GM18870 (cell line): Measurements from ENCODE around the gene TEX26.

Experiments
- ATAC-seq: cut with Tn5 transposase; IDR thresholded peaks from one replicate; pipeline ENCODE4 v1.9.1; 2021; ENCODE audit warnings: moderate library complexity; ENCODE audit not compliant: unreplicated experiment

Gene TEX26

GRCh38 chr13:31011193-31011860, 78.9 kb downstream of the TEX26 start:
- no peak for ATAC-seq

DNA sequence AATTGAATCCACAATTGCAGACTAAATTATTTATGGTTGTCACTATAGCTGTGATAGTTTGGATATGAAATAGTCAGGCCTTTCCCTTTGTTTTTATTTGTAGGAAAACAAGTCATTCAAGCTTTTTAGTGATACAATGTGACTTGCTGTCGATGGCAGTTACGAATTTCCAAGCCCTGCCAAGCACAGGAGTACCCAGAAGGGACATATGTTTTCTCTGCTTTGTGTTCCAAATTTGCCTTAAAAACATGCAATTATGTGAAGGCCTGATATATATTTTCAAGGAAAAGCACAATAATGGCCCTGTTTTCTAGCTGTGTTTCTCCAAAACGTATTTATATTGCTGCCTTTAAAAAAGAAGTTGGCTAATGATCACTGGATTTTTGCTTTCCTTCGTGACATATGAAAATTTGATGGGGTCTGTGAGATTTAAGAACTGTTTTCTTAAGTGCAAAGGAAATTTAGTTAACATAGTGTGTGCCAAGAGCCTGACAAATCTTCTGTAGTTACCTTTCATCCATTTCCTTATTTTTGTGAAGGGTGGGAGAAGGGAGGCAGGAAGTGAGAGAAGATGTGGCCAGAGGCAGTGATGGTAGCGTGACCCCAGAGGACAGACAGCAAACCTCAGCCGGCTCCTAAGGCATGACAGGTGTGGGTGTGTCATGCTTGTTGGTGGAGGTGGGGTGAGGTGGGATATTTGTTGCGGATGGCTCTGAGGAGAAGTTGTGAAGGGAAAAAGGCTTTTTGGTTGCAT, 79.6 kb downstream of the TEX26 start:
- ATAC-seq, result no peak

- no peak for ATAC-seq
Observed at GRCh38 chr13:31012655-31013024, 80.2 kb downstream of the TEX26 start.

DNA sequence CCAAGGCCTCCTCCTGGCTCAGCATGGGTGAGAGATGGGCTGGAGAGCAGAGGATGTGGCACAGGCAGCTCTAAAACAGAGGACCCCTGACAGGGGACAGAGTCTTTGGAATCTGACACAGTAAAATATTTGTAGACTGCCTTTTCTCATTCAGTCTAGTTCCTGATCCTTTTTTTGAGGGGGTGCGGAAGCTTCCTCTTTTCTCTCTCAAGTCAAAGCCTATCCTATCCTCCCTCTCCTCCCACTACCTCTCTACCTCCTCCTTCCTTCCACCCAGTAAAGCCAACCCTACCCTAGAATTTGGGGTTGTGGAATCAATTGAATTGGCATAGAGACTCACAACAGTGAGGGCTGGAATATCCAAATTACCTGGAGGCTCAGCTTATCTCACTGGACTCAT, 82.0 kb downstream of the TEX26 start:
- ATAC-seq, result no peak

DNA sequence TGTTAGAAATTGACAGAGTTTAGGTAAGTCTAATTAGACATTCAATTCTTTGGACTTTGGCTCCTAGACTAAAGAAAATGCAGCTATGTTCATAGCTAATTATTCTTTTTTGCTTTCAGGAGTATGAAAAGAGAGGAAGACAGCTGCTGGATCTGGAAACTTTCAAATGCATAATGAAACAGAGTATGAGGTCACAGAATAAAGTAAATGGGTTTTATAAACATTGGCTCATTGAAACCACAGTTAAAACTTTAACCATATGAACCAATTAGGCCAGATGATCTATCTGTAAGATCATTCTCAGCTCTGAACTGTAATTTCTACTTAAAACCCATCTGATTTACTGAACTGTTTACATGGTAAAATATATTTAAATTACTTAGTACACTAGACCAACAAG, 82.7 kb downstream of the TEX26 start:
- no peak for ATAC-seq

- no peak for ATAC-seq
Observed at GRCh38 chr13:31016342-31017325, 84.2 kb downstream of the TEX26 start.

- no peak for ATAC-seq
Observed at GRCh38 chr13:31018511-31018910, 86.1 kb downstream of the TEX26 start.

DNA sequence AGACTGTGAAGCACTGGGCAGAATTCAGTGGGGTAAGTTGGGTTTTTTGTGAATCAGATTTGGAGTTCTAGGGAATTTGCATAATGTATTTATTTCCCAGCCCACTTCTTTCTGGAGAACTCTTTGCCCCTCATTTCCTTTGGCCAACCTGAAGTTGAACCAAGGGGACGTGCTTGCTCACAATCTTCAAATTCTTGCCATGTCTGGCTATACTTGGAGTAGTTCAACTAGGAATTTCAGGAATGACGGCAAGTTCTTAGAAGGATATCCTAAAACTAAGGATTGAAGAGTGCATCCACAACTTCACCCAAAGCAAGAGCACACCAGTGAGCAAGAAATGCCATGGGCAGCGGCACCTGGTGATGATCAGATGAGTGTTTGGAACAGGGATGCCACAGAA, 88.5 kb downstream of the TEX26 start:
- ATAC-seq, result no peak

- no peak for ATAC-seq
Observed at GRCh38 chr13:31022288-31022895, 89.9 kb downstream of the TEX26 start.

DNA sequence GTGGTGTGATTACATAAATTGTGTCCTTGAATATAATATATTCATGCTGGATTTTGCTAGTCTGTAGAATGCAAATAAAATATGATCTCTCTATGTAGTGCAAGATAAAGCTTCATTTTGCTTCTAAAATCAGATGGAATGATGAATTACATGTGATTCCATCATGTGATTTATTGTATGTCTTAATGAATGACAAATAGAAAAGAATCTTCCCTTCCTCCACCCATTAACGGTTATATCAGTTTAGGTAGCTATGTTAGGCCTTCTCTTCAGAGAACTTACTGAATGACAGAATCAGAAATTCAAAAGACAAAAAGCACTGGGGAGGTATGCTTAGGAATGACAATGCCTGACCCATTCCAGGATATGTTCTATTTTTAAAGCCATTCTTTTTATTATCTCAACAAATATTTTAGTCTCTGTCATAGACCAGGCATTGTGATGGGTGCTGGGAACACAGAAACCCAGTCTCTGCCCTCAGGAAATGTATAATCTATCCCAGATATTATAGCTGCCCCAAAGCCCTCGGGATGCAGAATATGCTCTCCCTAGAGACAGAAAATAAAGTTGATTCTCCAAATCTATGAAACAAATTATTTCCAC, 90.6 kb downstream of the TEX26 start:
- ATAC-seq, result no peak
